Bone marrow (tissue), 2 donors: ENCODE data around the gene SPRED1.

ENCODE experiments used
- DNase-seq, 2 donors: peaks; one replicate each; lab custom pipeline; 2025; lab: John Stamatoyannopoulos, UW

Gene SPRED1

DNA sequence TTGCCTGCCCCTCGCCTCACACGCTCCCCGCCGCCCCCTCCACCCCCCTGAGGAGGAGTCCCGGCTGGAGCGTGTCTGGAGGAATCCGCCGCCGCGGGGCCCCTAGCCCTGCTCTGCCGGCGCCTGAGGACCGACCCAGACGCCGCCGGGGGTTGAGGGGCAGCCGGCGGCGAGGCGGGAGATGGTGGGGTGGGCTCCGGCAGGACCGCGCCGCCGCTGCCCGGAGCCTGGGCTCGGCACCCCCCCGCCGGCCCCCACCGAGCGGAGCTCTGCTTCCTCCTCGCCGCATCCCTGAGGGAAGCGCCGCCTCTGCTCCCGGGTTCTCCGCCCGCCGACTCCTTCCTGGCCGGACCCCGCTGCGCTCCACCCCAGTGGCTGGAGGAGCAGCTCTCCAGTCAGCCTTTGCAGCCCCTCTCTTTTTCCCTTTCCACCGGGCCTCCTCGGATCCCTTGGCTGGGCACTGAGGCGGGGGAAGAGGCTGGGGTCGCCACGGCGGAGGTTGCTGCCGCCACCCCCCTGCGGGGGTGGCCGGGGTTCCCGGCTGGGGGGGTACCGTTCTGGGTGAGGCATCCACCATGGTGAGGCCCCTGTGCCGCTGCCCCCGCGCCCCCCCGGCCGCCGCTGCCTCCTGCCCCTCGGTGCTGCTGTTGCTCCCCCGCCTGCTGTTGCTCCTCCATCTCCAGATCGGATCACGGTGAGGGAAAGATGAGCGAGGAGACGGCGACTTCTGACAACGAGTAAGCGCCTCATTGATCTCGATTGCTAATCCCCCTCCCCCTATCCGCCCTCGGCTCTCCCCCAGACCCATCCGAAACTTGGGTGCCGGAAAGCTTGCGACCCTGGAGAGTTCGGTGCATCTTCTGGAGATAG lies at the start of gene SPRED1:
Gene SPRED1, plus strand, starts transcription at position 356 of the 870 bp plus-strand sequence. Its CDS starts 350 bp downstream, at position 706.
- no peak for DNase-seq

GRCh38 chr15:38205526-38206272 lies 46.9 kb upstream of the SPRED1 start:
- no peak for DNase-seq

- no peak for DNase-seq
Measured at GRCh38 chr15:38207621-38208020, 45.0 kb upstream of the SPRED1 start.

- DNase-seq, result no peak
Measured at GRCh38 chr15:38208206-38208605, 44.4 kb upstream of the SPRED1 start.

DNA sequence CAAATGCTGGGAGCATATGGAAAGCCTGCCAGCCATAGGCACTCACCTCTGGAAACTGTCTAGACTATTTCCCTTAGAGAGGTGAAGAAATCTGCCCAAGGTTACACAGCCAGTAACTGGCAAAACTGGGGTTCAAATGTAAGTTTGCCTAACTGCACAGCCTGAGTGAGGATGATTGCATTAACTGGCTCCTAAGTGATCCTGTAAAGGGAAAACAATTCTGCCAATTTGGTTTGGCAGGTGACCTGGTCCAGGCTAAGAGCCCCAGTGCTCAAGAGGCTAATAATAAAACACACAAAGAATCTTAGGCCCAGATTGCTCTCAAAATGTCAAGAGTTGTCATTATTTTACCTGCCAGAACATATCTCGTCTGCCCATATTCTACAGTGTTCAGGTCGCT lies 43.9 kb upstream of the SPRED1 start:
- DNase-seq, result no peak

DNA sequence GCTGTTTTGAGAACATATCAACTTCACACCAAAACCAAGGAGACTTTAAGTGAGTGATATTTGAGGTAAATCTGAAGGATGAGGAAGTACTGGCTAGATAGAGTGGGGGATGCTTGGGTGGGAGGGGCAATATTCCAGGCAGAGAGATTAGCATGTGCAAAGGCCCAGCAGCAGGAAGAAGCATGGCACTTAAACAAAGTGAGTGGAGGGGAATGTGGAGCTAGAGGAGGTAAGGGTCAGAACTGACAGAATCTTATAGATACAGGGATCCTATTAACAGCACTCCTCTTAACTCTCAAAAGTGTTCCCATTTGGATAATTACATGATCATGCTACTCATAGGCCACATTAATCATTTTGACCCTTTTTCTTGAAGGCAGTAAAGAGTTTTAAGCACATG lies 41.4 kb upstream of the SPRED1 start:
- no peak for DNase-seq

DNA sequence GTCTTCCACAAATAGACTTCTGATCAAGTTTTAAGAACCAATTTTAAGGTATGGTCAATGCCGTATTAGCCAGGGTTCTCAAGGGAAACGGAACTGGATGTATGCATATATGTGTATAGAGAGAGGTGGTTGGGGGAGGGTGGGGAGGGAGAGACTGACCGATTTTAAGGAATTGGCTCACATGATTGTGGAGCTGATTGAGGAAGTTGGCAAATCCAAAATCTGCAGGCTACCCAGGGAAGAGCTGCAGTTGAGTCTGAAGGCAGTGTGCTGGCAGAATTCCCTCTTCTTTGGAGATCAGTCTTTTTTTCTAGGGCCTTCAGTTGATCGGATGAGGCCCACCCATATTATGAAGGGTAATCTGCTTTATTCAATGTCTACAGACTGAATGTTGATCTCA lies 40.8 kb upstream of the SPRED1 start:
- DNase-seq, result no peak

- DNase-seq, result no peak
Measured at GRCh38 chr15:38212729-38213351, 39.8 kb upstream of the SPRED1 start.

- no peak for DNase-seq
Measured at GRCh38 chr15:38213356-38213755, 39.3 kb upstream of the SPRED1 start.

DNA sequence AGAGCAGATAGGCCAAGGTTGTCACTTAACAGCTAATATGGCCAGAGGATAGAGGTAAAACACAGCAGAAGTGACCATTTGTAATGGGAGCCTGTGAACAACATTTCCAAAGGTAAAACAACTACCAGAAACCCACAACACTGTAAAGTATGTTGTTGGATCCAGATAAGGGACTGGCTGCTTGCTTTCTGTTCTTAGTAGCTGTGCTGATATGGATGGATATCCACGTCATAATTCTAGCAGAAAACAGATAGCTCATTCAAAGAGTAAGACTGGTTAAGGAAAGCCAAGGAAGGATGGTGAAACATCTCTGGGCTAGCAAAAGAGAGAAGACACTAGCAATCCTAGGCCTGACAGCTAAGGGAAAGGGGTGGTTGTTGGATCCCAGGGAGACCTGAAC lies 36.9 kb upstream of the SPRED1 start:
- DNase-seq, result no peak

DNA sequence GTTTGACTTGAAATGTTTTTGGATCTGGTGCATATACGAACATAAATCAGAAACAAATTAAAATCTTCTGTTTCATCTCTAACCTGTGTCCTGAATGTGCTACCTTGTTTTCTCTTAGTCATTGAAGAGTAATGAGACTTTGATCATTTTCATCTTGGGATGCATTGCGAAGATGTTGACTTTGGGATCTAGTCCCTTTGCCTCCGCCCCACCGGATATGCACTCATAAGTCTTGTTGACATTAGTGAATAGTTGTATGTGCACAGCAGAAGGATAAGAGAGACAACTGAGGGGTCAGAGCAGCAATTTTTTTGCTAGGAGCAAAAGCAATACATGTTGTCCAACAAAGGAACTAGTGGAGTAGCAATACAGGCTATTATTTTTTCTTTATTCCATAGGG lies 35.9 kb upstream of the SPRED1 start:
- DNase-seq, result no peak

DNA sequence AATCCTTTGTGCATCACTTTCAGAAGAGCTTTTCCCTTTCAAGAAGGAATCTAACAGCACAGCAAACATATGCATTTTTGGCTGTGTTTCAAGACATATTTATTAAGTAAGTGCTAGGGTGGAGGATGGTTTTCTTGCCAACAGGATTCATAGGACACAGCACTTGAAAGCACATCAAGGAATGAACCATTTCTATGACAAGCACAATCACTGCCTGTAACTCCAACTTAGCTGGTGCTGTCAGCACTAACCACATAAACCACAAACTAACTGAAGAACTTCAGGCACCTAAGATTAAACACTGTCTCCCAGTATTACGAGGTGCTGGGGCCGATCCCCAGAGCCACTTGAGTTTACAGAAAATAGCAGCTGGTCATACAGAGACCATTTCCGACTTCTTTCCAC lies 35.4 kb upstream of the SPRED1 start:
- no peak for DNase-seq

GRCh38 chr15:38217788-38218609 lies 34.6 kb upstream of the SPRED1 start:
- no peak for DNase-seq

- DNase-seq, result no peak
Measured at GRCh38 chr15:38220606-38221273, 31.9 kb upstream of the SPRED1 start.

DNA sequence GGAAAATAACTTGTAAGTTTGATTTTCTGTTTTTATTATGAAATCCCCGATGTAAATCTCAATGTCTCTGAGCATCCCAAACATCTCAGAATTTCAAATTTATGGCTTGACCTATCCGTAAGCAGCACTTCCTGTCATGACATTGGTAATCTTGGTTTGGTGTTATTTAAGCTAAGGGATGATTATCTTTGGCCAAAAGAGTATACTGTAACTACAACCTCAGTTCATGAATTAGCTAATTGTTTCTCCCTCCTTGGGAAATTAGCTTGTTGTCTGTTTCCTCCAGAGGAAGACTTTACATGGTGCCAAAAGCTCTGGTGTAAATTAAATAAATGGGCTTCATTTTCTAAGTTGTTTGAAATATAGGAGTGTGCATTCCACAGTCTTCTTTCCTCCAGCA lies 28.1 kb upstream of the SPRED1 start:
- DNase-seq, result no peak

DNA sequence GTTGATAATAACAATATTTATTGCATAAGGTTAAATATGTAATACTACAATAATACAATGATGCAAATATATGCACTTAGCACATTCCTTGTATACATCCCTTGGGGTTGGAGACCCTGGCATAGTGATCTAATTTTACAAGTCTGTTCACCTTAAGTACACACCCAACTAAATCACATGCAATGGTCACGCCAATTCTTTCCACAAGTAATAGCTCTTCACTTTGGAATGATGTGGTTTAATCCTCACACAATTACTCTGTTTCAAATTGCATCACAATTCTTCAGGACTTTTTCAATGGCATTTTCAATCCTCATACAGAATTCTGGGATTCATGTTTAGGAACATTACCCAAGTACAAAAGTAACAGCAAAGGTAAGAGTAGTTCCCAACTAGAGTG lies 27.3 kb upstream of the SPRED1 start:
- DNase-seq, result no peak

DNA sequence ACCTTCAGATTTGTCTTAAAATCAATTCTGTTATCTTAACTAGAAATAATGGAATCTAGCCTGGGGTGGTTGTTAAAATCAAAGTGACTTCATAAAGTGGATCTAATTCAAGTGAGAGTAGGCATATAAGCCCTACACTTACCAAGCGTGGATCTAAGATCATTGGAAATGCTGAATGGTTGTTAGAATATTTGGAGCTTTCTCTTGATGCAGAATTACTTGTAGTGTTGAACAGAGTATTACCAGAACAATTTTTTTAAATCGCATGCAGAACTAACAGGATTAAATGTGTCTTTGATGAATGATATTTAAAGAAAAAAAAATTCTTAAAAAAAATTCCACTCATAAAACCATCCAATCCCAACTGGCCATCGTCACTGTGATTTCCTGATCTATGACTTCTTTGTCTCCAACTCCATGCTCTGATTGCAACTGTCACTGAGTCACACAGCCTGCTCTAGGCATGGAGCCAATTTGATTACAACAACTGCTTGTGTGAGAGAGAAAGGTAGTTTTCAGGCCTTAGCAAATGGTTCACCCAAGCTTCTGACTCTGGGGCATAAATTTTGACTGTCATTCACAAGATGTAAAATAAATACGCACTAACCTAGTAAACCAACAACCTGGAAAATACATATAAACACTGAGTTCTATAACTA lies 25.9 kb upstream of the SPRED1 start:
- DNase-seq, result no peak

GRCh38 chr15:38227941-38228340 lies 24.7 kb upstream of the SPRED1 start:
- DNase-seq, result no peak

DNA sequence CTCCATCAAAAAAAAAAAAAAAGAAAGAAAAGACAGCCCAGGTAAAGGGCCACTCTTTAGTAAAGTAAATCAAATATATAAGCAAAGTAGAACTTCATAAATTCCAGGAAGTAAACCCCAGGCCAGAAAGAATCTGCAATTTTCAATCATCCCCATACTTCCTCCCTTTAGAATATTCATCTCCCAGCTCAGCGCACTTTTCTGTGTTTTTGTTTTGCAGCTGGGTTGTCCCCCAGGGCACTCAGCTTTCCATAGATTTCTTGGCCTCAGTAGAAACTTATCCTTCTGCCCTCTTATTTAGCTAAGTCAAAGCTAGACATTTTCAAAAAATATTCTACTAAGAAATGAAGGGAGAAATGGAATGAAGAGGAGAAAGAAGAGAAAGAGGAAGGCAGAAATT lies 24.0 kb upstream of the SPRED1 start:
- no peak for DNase-seq

DNA sequence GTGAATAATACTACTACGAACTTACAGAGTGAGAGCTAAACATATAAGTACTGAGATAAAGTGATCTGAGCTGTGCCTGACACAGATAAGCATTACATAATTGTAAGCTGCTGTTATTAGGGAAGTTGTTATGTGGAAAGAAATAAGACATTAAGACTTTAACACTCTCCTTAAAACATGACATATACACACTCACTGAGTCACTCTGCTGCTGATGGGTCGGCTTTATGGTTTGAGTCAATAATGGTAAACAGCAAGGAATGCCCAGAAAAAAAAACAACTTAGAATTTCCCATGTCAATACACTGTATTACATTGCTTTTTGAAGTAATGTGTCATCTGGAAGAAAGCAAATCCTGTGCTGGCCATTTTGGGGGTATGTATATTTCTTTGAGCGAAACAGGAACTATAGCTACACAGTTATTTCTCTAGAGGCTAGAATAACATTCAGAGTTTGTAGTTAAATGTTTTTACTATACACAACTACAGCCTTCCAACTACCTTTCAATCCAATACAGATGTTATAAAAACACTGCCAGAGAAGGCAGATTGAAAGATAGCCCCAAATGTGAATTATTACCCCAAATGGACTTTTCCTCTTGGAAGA lies 22.8 kb upstream of the SPRED1 start:
- no peak for DNase-seq
